Measurements from ENCODE around the gene TOP2A.

The TOP2A gene

DNA sequence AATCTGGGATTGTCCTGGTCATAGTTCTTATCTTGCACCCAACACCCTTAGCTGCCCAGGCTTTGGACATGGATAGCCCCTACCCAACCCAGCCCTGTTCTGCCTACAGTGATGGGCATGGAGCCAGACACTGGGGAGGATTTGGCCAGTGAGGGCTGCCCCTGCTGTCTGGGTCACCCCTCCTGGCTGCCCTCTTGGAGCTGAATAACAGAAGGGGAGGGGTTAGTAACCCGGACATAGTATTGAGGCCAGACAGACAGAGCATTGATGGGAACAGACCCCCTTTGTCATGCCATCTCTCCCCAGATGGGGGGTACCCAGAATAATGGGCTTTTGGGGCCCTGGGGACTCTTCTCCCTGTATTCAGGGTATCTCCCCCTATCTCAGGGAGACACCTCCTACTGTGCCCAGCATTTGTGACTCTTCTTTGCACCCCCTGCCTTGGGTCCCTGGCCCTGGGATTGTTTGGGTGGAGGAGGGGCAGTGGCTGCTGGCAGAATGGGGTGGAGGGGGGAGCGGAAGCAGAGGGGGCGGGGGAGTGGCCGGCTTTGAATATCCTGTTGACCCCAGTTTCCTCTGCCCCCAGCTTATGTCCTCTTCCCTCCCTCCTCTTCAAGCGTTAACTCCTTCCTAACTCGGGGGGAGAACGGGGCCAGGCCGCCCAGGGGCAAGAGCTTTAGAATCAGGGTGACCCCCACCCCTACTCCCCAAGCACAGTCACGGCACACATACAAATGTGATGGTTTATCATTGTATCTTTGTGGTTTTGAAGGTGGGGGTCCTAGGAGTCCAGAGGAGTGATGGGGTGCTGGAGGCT, 70.2 kb downstream of the TOP2A start:
- DNase-seq (ENCODE audit: low read depth, low spot score): no peak

DNA sequence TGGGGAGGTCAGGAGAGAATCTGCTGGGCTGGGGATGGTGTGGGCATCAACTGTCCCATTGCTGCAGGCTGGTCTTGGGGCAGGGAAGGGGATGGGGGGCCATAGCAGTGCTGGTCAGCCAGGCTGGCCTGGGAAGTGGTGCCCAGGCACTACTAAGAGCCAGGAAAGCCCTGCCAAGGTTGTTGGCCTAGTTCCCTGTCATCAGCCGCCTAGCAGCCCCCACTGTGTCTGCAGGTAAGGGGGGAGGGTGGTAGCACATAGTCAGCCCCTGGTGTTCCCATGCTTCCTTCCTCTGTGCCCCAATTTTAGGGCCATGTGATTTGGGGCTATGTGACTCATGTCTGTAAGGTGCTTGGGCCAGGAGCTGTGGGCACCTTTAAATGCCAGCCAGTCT, 70.9 kb downstream of the TOP2A start:
- no peak for DNase-seq (ENCODE audit: low read depth, low spot score)

DNA sequence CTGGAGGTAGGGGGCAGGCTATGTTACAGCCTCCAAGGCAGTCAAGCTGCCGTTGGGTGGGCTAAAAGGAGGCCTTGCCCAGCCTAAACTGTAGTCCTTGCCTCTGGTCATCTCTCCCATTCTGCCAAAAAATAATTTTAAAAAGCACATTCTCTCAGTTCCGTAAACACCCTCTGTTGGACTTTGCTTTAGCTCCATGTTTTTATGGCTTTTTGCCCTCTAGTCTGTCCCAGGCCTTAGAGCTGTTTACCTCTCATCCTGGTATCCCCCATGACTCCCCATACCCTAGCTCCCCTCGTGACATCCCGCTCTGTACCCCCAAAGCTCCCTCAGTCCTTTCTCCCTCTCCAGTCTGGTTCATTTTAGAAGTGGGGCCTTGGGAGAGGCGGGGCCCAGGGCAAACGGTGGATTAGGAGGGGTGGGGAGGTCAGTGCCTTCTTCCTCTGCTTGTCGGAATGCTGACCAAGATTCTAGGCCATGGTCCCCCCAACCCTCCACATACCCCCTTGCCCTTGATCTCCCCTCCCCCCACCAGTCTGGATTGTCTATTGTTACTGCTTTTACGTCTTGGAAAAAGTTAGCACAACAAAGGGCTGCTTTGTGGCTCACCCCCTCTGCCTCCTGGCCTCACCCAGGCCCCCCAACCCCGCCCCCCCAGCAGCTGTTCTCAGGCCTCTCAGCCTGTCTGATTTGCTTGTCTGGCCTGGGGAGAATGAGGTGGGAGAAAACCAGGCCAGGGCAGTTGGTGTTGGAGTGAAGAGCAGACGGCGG, 71.5 kb downstream of the TOP2A start:
- no peak for DNase-seq (ENCODE audit: low read depth, low spot score)

DNA sequence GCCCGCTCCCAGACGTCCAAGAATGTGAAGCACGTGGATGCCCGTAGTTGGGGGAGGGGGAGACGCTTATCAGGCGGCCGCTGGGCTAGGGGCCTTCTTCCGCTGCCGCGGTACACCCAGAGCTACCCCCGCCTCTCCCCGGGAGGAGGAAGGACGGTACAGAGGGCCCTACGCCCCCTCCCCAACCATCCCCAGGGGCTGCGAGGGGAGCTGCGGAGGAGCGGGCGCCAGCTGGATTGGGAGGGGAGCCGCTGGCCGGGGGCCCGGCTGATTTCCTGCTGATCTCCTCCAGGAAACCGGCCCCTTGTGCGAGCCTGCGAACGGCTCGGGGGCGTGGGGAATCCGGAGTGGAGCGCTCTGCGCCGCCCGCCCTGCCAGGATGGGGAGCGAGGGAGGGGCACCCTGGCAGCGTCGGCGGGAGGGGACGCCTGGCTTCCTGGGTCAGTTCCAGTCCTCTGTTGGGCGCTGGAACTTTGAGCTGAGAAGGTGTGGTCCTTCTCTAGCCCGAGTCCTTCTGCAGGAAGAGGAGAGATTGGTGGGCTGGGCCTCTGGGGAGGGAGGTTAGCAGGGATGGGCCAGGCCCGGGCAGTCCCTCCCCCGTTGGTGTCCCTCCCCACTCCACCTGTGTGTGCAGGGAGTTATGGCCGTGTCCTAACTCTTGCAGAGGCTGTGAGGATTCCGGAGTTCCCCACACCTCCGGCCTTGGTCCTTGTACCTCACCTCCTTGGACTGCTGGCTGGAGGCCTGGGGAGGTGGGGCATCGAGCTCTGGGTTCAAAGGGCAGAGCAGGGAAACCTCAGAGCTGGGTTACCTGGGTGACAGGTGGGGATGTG, 72.3 kb downstream of the TOP2A start:
- no peak for DNase-seq (ENCODE audit: low read depth, low spot score)

DNA sequence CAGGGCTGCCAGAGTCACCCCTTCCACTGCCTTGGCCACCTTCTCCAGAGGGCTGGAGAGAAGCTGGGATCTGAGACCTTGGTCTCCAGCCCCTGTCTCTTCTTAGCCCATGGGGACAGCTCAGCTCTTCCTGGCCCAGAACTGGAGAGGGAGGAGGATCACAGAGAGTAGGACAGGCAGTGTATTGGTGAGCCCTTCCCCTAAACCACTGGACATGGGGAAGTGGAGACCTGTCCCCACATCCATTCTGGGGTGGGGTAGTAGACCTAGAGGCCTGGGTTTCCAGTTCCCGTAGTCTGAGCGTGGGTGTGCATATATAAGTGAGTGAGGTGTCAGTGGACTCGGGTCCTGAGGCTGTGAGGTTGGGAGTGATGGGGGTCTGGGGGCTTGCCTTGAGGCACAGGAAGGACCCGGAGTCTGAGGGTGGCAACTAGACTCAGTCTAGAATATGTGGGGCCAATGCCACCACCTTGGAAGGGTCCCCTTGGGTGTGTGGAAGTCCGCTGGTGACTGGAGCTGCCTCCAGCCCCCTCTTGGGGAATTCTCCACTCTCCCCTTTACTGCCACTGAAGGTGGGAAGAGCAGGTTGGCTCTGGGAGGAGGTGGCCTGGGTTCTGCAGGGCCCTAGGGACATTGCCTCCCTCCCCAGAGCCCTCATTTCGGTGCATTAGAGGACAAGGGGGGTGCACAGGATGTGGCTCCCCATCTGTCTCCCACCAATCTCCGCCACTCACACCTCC, 73.1 kb downstream of the TOP2A start:
- no peak for DNase-seq (ENCODE audit: low read depth, low spot score)

DNA sequence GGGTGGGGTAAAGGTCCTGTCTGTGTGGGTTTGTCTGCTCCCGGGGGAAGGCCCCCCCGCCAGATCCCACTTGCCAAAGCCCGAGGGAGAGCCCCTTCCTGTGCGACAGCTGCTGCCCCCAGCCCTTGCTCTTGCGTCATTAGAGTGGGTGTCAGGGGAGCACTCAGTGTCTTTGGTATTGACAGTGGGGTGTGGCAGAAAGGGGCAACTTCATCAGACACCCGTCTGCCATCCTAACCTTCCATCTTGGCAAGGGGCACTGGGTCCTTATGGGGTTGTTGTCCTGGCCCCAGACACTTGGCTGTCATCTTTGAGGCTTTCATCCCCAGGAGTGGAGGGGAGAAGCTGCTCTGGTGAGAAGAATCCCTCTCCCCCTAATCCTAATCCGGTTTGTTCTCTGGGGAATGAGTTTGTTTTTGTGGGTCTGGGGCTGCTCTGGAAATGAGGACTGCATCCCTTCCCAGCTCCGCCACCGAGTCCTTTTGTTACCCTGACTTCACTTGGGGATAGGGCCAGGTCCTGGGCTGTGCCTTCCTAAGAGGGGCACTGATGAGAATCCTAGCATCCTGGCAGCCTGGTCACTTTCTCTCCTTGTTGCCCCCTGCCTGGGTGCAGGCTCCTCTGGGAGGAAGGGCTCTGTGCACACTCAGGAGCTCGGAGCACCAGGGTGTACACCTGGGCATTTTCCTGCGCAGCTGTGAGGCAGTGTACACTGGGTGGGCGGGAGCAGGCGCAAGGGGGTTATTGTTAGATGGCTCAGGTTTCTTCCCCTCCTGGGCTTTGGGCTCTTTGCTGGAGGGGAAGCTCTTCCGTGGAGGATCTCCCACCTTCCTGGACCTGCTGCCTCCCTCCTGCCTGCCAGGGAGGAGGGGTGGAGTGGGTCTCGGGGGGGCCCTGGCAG, 74.2 kb downstream of the TOP2A start:
- no peak for DNase-seq (ENCODE audit: low read depth, low spot score)

DNA sequence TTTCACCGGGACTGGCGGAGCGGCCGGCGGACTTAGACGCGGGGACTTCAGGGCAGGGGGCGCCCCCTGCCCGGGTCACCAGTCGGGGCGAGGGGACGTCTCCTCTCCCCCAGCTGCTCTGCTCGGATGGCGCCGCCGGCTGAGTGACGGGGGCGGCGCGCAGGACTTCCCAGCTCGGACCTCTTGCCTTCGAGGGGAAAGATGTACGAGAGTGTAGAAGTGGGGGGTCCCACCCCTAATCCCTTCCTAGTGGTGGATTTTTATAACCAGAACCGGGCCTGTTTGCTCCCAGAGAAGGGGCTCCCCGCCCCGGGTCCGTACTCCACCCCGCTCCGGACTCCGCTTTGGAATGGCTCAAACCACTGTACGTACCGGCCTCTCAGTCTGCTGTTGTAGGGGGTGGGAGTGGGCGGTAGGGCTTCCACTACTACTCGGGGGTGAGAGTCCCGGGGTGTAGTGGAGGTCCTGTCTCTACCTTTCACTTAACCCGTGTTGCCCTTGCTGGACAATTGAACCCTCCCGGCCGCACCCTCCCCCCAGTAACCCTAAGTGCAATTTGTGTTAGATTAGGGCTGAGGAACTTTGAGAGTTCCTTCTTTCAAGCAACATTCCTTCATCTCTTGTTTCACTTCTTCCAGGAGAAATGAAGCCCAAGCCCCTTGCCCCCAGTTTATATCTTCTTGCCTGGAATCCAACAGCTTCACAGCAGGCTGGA, 75.0 kb downstream of the TOP2A start:
- no peak for DNase-seq (ENCODE audit: low read depth, low spot score)

DNA sequence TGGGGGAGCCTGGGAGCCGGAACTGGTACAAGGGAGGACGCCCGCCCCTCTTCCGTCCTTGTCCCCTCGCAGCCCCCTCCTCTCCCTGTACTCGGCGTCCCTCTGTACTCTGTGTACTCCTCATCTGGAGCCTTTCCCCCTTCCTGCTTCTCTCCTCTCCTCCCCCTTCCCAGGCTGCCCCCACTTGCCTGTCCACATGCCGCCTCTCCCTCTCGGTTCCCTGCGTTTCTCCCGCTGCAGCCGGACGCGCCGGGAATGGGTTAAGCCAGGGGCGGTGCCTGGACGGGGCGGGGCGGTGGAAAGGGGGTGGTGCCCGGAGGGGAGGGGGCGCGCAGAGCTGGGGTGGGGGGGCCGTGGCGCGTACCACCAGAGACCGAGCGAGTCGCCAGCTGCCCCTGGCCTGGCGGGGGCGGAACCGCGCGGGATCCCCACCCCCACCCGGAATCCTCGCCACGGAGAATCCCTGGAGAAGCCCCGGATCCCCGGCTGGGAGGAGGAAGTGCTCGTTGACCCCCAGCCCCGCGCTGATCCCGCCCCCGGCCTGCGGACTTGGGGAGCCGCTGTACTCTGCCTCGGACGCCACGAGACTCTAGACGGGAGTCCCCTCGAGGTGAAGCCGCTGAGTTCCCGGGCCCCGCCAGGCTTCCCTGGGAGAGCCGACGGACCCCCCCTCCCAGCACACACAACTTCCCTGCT, 75.7 kb downstream of the TOP2A start:
- no peak for DNase-seq (ENCODE audit: low read depth, low spot score)

DNA sequence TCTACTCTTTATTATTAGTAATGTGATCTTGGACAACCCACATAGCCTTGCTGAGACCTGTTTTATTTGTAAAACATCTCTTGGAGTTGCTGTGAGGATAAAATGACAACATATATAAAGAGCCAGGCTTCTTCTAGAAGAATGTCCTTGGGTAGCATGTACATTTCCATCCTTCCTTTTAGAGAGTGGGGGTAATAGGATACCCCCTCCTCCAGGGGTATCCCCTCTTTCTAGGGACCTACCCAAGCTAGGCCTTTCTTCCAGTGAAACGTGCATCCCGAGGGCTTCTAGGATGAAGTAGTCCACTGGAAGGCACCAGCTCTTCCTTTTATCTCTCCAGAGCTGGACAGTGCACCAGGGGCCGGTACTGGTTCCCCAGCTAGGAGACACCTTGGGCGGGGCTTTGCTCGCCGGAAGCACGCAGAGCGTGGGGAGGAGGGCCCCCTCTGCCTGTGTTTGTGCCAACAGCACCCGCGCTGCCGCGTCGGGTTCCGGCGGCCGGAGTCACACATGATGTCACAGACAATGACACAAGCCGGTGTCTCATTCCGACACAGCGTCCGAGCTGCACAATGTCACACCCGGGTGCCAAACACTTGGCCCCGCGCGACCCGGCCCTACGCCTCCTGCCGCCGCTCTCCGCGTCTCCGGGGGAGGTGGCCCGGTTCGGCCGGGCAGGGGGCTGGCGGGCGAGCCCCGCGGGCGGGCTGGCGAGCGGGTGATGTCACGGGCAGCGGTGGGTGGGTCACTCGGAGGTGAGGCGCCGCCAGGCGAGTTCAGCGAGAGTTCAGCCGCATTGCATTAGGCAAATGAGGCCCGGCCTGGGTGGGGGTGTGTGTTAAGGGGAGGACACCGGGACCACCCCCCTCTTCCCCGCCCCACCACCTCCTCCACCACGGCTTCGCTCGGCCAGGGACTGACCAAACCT, 76.6 kb downstream of the TOP2A start:
- DNase-seq (ENCODE audit: low read depth, low spot score): peak; percentile 74

DNA sequence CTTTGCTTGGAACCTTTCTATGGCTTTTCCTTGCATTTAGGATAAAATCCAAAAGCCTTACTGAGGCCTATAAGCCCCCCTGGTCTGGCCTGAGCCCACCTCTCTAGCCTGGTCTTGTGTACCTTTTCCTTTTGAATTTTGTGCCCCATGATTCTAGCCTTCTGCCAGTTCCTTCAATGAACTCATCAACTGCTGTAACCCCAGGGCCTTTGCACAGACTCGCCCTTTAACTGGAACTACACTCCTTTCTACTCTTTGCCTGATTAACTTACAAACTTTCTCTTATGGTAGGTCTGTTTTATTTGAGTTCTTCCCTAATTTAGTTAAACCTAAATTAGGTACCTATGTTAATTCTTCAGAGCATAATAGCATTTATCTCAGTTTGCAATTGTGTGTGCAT, 77.4 kb downstream of the TOP2A start:
- DNase-seq (ENCODE audit: low read depth, low spot score): no peak

DNA sequence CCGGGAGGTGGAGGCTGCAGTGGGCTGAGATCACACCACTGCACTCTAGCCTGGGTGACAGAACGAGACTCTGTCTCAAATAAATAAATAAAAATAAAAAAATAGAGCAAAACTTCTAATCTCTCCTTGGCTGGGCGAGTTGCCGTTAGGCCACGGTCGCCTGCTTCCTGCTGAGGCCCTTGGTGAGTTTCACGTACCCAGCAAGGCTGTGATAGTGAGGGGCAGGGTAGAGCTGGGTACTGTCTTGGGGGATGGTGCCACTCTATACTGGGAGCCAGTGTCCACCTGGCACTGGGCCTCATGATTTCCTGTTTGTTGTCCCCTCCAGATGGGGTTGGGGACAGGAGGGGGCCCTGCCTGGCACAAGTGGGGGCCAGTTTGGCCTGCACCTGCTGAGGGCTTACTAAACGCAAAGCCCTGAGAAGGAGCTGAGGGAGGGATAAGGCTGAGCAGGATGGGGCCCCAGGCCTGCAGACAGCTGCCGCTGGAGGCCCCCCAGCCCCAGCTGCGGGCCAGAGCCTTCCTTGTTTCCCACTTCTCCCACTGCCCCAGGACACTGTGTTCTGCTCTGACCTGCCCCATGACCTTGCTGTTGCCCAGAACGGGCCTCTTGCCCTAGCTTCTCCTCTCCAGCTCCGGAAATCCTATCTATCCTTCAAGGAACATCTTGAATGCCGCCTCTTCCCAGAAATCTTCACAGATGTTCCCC, 78.6 kb downstream of the TOP2A start:
- DNase-seq (ENCODE audit: low read depth, low spot score): no peak
